Left kidney (tissue), 2 donors: ENCODE results near the gene KCTD11. TPM values are rescaled to one million over a fixed set of nuclear protein-coding genes. Genes with fewer than 3 reads are reported as not detected.

ENCODE experiments used
- DNase-seq: peaks from one replicate; pipeline ENCODE4 v3.0.0-alpha.2; 2013
- polyA plus RNA-seq: library from polyadenylated mRNA; unstranded; fragments of 120-200 nt; gene quantifications from one replicate; pipeline ENCODE4 v1.2.1, GENCODE V29; 2013; ENCODE audit not compliant: insufficient read length

The KCTD11 gene
- polyA plus RNA-seq, 1 donor = 10.3 TPM

- no peak for DNase-seq
Measured at GRCh38 chr17:7370853-7371252, 18.9 kb downstream of the KCTD11 start.

- no peak for DNase-seq
Measured at GRCh38 chr17:7374353-7374752, 22.4 kb downstream of the KCTD11 start.

GRCh38 chr17:7379134-7379533, 27.2 kb downstream of the KCTD11 start:
- no peak for DNase-seq

GRCh38 chr17:7380321-7380720, 28.4 kb downstream of the KCTD11 start:
- no peak for DNase-seq

GRCh38 chr17:7380855-7381683, 29.1 kb downstream of the KCTD11 start, which contains the start of gene TNK1:
TNK1 (plus strand) TSS chr17:7381089; CDS start chr17:7382927, 1,838 bp downstream.
- peak; percentile 27 for DNase-seq

- no peak for DNase-seq
Measured at GRCh38 chr17:7382901-7383300, 30.9 kb downstream of the KCTD11 start.

GRCh38 chr17:7383371-7383741, 31.4 kb downstream of the KCTD11 start:
- DNase-seq = no peak

GRCh38 chr17:7383742-7384488, 32.0 kb downstream of the KCTD11 start:
- DNase-seq = no peak

- DNase-seq = no peak
Measured at GRCh38 chr17:7384489-7385081, 32.6 kb downstream of the KCTD11 start.

- no peak for DNase-seq
Measured at GRCh38 chr17:7388856-7389255, 36.9 kb downstream of the KCTD11 start.

- DNase-seq = no peak
Measured at GRCh38 chr17:7389924-7390910, 38.3 kb downstream of the KCTD11 start.

GRCh38 chr17:7391307-7391706, 39.3 kb downstream of the KCTD11 start:
- no peak for DNase-seq

- no peak for DNase-seq
Measured at GRCh38 chr17:7392696-7393612, 41.0 kb downstream of the KCTD11 start.

GRCh38 chr17:7393613-7394451, 41.9 kb downstream of the KCTD11 start:
- no peak for DNase-seq

GRCh38 chr17:7394452-7395191, 42.7 kb downstream of the KCTD11 start, which contains the start of gene PLSCR3:
PLSCR3 (minus strand) TSS chr17:7394525; CDS start chr17:7394110, 415 bp downstream.
- DNase-seq = peak; percentile 82

GRCh38 chr17:7396147-7396546, 44.2 kb downstream of the KCTD11 start:
- DNase-seq = no peak

- no peak for DNase-seq
Measured at GRCh38 chr17:7398612-7399011, 46.6 kb downstream of the KCTD11 start.

- DNase-seq = no peak
Measured at GRCh38 chr17:7403043-7403726, 51.2 kb downstream of the KCTD11 start.
